GM18909 (cell line): ENCODE measurements around the gene XPOT.
"Not testable (repeated sequence)": the region's sequence is repeated elsewhere in the genome, so short reads cannot be mapped to it uniquely, and the experiment has no call there.

Source experiments
- ATAC-seq: cut with Tn5 transposase; IDR thresholded peaks from one replicate; pipeline ENCODE4 v1.9.1; 2021; ENCODE audit warnings: mild to moderate bottlenecking; ENCODE audit not compliant: unreplicated experiment, poor library complexity

Gene XPOT

DNA sequence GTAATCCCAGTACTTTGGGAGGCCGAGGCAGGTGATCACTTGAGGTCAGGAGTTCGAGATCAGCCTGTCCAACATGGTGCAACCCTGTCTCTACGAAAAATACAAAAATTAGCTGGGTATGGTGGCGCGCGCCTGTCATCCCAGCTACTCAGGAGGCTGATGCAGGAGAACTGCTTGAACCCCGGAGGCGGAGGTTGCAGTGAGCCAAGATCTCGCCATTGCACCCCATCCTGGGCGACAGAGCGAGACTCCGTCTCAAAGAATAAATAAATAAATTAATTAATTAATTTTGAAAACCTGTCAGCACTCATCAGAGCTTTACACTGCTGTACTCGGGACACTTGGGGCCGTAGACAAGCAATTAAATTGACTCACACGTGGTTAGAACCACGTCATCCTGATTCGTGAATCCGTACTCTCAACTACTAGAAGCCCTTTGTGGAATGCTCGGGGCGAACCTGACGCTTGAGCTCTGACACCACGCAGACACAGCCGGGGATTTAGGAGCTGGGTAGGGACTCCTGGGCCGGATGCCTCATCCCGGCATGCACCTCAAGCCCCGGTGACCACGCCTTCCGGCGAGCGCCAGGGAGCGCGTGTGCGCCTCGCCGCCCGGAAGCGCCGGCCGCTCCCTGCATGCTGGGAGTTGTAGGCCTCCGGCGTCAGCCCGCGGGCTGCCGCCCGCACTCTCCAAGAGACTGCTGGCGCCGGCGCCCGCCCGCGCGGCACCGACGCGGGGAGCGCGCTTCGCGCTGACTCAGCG, at the start of gene XPOT:
Gene XPOT (plus strand): TSS at position 686 of the 763 bp plus-strand sequence. CDS start 5,644 bp downstream, outside the sequence.
- peak; percentile 97 for ATAC-seq

- ATAC-seq: not testable (repeated sequence)
Measured at GRCh38 chr12:64356209-64356608, 48.0 kb upstream of the XPOT start.

- not testable (repeated sequence) for ATAC-seq
Measured at GRCh38 chr12:64361173-64361572, 43.0 kb upstream of the XPOT start.

DNA sequence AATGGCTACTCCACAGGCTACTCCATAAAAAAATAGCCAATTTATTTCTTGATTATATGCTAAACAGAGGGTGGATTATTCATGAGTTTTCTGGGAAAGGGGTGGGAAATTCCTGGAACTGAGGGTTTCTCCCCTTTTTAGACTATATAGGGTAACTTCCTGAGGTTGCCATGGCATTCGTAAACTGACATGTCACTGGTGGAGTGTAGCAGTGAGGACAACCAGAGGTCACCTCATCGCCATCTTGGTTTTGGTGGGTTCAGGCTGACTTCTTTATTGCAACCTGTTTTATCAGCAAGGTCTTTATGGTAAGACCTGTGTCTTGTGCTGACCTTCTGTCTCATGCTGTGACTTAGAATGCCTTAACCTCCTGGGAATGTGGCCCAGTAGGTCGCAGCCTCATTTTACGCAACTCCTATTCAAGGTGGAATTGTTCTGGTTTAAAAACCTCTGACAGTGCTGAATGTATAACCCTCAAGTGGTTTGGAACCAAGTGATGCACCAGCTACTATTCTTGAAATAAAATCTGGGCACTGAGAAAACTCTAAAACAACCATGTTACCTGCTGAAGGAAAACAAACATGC, 41.4 kb upstream of the XPOT start:
- ATAC-seq: no peak

DNA sequence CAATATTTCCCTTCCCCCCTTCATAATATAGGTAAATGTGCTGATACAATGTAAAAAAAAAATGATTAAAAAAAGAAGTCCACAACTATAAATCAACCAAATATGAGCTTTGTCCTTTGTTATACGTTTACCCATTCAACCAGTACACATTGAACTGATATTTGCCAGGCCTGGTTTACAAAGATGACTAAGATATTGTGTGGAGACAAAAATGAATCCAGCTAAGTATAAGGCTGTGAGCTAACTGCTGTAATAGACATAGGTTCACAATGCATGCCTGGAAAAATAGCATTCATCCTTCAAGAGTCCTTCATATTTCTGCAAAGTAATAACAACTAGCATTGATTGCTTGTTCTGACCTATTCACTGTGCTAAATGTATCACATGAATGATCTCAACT, 20.5 kb upstream of the XPOT start:
- no peak for ATAC-seq

DNA sequence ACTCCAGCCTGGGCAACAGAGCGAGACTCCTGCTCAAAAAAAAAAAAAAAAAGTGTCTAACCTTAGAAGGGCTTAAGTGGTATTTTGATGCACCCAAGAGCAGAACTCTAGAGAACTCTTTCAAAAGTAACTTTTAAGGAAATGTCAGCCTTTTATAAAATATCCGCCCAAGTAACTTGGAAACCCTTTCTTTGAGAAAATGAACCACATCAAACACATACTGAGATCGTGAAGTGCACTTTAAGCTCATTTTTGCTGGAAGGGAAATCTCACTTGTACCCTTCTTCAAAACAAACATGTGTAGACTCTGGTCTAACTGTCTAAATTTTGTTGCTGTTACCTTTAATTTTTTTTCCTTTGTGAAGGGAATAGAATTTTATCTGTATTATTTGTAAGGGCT, 19.2 kb upstream of the XPOT start:
- no peak for ATAC-seq

DNA sequence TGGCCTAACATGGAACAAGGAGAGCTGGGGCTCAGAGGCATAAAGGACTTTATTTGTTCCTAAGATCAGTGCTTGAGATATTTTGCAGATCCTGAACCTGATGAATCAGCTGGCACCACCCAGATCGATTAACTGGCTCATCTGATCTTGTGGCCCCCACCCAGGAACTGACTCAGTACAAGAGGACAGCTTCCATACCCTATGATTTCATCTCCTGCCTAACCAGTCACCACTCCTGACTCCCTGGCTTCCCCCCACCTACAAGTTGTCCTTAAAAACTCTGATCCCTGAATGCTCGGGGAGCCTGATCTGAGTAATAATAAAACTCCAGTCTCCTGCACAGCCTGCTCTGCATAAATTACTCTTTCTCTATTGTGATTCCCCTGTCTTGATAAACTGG, 18.7 kb upstream of the XPOT start:
- no peak for ATAC-seq

GRCh38 chr12:64387197-64387816, 16.9 kb upstream of the XPOT start:
- no peak for ATAC-seq

DNA sequence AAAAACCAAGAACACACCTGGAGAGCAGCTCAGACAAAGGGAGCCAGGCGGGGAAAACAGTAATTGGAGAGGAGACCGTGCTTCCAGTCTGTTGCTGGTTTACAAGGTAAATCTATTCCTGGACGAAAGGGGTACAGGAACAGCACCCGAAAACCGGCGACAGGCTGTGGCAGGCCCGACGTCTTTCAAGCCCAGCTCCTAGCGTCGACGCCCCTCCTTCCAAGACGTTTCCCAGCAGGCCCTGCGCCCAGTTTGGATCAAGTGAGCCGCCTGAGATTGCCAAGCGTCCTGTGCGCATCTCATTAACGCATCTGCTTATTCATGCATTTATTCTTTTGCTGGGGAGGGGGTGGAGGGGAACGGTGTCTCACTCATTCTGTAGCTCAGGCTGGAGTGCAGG, 15.0 kb upstream of the XPOT start:
- no peak for ATAC-seq

GRCh38 chr12:64390275-64390851, 13.8 kb upstream of the XPOT start, which contains the start of gene C12orf56:
Gene C12orf56 (minus strand): TSS chr12:64390758. CDS start chr12:64390565, 193 bp downstream.
- ATAC-seq: no peak

DNA sequence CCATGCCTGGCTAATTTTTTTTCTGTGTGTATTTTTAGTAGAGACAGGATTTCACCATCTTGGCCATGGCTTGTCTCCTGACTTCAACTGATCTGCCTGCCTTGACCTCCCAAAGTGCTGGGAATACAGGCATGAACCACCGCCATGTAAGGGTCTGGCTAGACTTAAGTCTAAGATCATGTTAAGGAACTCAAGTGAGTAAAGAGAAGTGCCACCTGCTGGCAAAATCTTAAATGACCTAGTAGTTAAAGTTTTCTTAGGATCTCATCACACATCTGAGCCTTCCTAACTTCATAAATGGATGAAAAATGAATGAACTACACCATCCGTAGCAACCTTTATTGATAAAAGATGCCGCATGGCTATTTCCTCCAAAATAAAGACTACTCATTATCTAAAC, 12.0 kb upstream of the XPOT start:
- ATAC-seq: peak; percentile 56

DNA sequence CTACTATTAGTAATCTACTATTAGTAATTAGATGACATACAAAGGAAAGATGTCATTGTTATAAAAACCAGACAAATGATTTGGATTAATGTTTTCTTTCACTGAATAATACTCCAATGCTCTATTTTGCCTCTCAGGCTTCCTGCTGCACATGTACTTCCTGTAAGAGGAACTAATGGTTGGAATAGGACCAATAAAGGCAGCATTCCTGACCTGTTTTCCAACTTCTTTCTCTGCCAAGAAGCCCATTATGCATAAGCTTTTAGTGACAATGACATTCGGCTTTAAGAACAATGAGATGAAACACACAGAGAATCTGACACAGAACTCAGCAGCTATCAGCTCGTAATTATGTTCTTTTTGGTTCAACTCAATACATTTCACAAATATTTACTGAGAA, 8.5 kb upstream of the XPOT start:
- no peak for ATAC-seq

GRCh38 chr12:64400041-64400440, 4.2 kb upstream of the XPOT start:
- ATAC-seq: no peak

DNA sequence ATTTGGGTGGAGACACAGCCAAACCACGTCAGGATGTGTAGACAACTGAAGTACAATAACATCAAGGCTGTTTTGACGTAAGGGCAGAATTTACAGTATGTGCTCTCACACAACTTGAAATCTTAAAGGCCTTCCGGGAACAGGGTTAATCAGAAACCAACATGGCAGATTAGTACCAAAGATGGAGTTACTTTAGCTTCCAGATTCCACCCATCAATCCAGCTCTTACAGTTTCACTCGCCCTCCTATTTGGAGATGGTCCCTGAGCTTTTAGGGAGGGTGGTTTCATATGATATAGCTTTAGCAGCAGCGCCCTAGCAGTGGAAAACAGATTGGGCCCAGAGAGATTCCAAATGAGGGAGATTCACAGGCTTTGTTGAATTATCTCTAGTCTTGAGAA, 2.0 kb upstream of the XPOT start:
- ATAC-seq: no peak

GRCh38 chr12:64404470-64405256, 471 bp downstream of the XPOT start:
- peak; percentile 38 for ATAC-seq

GRCh38 chr12:64407342-64408223, 3.4 kb downstream of the XPOT start:
- no peak for ATAC-seq

DNA sequence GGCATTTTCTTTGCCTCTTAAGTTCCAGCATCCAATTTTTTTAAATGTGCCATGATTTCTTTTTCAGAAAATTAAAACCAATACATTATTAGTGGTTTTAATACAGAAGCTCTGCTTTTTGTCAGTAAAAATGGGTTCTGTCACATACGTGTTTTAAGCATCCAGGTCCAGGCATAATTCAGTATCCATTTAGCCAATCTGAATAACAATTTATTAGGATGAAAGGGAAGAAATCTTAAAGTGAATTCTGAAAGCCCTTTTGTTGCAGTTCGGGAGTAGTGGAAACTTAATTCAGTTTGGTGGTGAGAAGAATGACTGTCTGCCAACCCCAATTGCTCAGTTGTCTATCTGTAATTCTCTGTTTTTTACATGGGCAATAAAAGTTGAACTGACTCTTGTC, 7.2 kb downstream of the XPOT start:
- no peak for ATAC-seq

GRCh38 chr12:64412459-64412858, 8.3 kb downstream of the XPOT start:
- ATAC-seq: no peak

GRCh38 chr12:64413884-64414283, 9.7 kb downstream of the XPOT start:
- no peak for ATAC-seq
